ENCODE data around the gene CLEC16A. TPM values are rescaled to one million over a fixed set of nuclear protein-coding genes. Genes with fewer than 3 reads are reported as not detected.

The CLEC16A gene
- total and polyA plus RNA-seq, 8 donors = 8.1 to 17.2 (median 10.7) TPM

- no peaks in the 10 kb centered on the region for H3K9me3 ChIP-seq
- H3K27ac ChIP-seq = no peak overlapping the region
- intact Hi-C loops (cut with DNase I) = no loop called here
- 87 to 91% methylated on average over 4 of the region's 4 CpGs for WGBS, 2 donors
- H3K27me3 ChIP-seq = no peaks in the 10 kb centered on the region
- ATAC-seq = no peak
- no peak for DNase-seq
- TF ChIP-seq, protein P1, sequence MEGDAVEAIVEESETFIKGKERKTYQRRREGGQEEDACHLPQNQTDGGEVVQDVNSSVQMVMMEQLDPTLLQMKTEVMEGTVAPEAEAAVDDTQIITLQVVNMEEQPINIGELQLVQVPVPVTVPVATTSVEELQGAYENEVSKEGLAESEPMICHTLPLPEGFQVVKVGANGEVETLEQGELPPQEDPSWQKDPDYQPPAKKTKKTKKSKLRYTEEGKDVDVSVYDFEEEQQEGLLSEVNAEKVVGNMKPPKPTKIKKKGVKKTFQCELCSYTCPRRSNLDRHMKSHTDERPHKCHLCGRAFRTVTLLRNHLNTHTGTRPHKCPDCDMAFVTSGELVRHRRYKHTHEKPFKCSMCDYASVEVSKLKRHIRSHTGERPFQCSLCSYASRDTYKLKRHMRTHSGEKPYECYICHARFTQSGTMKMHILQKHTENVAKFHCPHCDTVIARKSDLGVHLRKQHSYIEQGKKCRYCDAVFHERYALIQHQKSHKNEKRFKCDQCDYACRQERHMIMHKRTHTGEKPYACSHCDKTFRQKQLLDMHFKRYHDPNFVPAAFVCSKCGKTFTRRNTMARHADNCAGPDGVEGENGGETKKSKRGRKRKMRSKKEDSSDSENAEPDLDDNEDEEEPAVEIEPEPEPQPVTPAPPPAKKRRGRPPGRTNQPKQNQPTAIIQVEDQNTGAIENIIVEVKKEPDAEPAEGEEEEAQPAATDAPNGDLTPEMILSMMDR (IDR thresholded peaks at IDR 0.05) = no peak
- H3K36me3 ChIP-seq = no peaks in the 10 kb centered on the region
- H3K4me1 ChIP-seq = peaks cover 14 to 18% (median 17%) of the 10 kb centered on the region in 3 donors
- H3K4me3 ChIP-seq = no peak overlapping the region
- FAIRE-seq = no peak
These were observed 160.0 kb downstream of the CLEC16A start for GRCh38 chr16:11104168-11105037.

DNA sequence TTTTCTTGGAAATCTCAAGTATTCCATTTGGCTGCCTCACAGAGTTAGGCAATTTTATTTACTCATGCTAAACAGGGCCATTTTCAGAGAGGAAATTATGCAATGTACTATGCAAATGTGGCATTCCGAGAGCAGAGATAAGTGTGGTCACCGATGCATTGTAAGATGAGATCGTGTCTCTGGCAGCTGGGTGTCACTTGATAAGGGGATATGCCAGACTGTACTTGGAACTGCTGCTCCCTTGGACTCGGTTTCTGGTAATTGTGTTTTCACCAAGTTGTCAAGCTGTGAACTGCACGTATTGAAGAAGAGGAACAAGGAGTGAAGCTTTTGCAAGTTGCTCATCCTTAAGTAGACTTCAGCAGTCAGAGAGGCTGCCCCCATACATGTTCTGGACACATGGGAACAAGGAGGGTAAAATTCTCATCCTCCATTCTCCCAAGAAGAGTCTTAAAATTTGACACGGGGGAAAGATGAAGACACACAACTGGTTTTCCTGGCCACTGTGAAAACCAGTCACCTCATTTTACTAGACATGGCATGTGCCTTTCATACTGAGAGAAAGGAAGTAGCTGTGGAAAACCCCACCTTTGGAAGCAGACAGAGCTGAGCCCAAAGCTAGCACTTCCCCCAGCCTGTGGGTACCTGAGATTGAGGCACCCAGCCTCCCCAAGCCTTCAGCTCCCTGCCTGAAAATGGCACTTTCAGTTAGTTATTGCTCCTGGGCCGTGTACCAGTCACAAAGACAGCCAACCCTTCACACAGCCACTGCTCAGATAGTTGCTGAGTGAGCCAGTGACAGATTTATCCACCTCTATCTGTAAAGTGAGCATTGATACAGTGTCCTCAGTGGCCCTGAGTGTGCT lies 160.9 kb downstream of the CLEC16A start:
- 56 to 62% methylated on average over 7 of the region's 7 CpGs for WGBS, 2 donors
- no peak overlapping the region for H3K27ac ChIP-seq
- FAIRE-seq (no peak), ATAC-seq (peak in 3 of 4 donors; percentile 32 to 63 (median 34)), DNase-seq (no peak)
- no peak overlapping the region for H3K4me3 ChIP-seq
- TF ChIP-seq, protein P1 (IDR thresholded peaks at IDR 0.05) = no peak
- H3K9me3 ChIP-seq = no peaks in the 10 kb centered on the region
- peaks cover 14 to 18% (median 17%) of the 10 kb centered on the region in 3 donors for H3K4me1 ChIP-seq
- no peaks in the 10 kb centered on the region for H3K36me3 ChIP-seq
- H3K27me3 ChIP-seq = no peaks in the 10 kb centered on the region
- intact Hi-C loops (cut with DNase I) = no loop called here

DNA sequence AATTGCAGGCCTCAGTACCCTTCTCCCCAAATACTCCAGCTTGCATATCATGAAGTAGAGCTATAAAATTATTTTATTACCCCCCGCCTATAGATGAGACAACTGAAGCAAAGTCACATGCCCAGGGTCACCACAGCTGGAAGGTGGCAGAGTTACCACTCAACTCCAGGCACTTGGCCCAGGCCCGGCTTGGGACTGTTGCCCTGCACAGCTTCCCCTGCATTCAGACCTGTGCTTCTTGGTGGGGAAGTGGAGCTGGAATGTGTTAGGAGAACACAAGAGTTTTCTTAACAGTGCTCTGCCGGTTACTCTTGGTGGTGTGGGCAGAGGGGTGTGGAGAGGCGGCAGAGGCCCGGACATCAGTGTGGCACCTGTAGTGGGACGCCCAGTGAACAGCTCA lies 162.4 kb downstream of the CLEC16A start:
- Histone ChIP-seq H3K9me3 (no peaks in the 10 kb centered on the region), H3K27ac (no peak overlapping the region), H3K27me3 (no peaks in the 10 kb centered on the region), H3K4me1 (peaks cover 5 to 15% (median 11%) of the 10 kb centered on the region in 3 donors), H3K36me3 (no peaks in the 10 kb centered on the region), H3K4me3 (no peak overlapping the region)
- DNase-seq (no peak), FAIRE-seq (no peak), ATAC-seq (no peak)
- TF ChIP-seq, protein P1 (IDR thresholded peaks at IDR 0.05) = no peak
- intact Hi-C loops (cut with DNase I) = no loop called here
- 93 to 99% methylated on average over 6 of the region's 6 CpGs for WGBS, 2 donors

DNA sequence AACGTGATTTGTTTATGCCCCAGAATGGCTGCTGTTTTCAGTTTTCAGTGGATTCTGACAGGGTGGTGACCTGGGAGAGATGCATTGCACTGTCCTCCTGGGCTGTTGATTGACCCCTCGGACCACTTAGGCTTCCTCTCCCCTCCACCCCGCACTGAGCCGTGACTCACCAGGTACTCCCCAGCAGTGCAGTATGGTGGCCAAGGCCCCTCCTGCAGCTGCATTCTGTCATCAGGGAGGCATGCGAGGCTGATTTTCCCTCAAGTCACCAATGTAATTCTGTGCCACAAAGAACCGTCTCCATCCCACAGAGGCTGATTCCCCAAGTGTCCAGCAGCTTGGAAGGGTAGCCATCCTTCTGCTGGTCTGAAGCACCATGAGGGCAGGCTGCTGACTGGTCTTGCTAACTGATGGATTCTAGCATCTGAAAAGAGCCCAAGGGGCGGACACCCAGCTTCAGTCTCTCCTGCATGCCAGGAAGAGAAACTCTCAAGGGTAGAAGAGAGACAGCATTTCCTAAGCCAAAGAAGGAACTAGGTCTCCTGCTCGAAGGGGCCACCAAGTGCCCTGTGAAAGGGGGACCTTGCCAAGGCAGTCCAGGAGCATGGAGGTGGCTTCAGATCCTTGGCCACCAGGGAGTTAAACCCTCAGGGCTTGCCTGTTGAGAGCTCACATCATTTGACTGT lies 163.6 kb downstream of the CLEC16A start:
- H3K9me3 ChIP-seq = no peaks in the 10 kb centered on the region
- no peak overlapping the region for H3K4me3 ChIP-seq
- TF ChIP-seq, protein P1 (IDR thresholded peaks at IDR 0.05) = no peak
- no peaks in the 10 kb centered on the region for H3K36me3 ChIP-seq
- FAIRE-seq = no peak
- no peak overlapping the region for H3K27ac ChIP-seq
- 95 to 96% methylated on average over 8 of the region's 8 CpGs for WGBS, 2 donors
- peak in 1 of 4 donors; percentile 12 for ATAC-seq
- peaks cover 0 to 5% (median 0%) of the 10 kb centered on the region in 3 donors for H3K4me1 ChIP-seq
- no peak for DNase-seq
- no peaks in the 10 kb centered on the region for H3K27me3 ChIP-seq
- intact Hi-C loops (cut with DNase I) = no loop called here
